LNCAP (cell line): Measurements from ENCODE around the gene KRT72.

ENCODE experiments used
- TF ChIP-seq, protein P1 (sequence below): fragments of 450-650 bp; IDR thresholded peaks from 2 replicates; pipeline ENCODE4 v1.5.1; 2017; ENCODE audit warnings: mild to moderate bottlenecking

KRT72 gene

GRCh38 chr12:52575256-52575655, 26.0 kb downstream of the KRT72 start:
- TF ChIP-seq, protein P1, sequence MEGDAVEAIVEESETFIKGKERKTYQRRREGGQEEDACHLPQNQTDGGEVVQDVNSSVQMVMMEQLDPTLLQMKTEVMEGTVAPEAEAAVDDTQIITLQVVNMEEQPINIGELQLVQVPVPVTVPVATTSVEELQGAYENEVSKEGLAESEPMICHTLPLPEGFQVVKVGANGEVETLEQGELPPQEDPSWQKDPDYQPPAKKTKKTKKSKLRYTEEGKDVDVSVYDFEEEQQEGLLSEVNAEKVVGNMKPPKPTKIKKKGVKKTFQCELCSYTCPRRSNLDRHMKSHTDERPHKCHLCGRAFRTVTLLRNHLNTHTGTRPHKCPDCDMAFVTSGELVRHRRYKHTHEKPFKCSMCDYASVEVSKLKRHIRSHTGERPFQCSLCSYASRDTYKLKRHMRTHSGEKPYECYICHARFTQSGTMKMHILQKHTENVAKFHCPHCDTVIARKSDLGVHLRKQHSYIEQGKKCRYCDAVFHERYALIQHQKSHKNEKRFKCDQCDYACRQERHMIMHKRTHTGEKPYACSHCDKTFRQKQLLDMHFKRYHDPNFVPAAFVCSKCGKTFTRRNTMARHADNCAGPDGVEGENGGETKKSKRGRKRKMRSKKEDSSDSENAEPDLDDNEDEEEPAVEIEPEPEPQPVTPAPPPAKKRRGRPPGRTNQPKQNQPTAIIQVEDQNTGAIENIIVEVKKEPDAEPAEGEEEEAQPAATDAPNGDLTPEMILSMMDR = no peak

- TF ChIP-seq, protein P1 = no peak
Measured at GRCh38 chr12:52573743-52574142, 27.5 kb downstream of the KRT72 start, which contains the start of gene KRT74. TSS of gene KRT74 (minus strand) at chr12:52573843. CDS start at chr12:52573777, 66 bp downstream.

DNA sequence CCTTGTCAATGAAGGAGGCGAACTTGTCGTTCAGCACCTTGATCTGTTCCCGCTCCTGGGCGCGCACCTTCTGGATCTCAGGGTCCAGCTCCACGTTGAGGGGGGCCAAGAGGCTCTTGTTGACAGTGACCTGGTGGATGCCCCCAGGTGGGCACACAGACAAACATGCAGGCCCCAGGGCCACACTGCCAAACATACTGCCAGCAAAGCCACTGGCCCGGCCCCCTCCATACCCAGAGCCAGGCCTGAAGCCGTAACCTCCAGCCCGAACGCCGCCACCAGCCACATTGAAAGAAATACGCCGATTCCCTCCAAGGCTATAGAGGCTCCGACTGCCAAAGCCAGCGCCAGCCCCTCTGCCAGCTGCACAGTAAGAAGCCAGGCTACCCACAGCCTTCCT, 28.0 kb downstream of the KRT72 start:
- TF ChIP-seq, protein P1 = no peak

DNA sequence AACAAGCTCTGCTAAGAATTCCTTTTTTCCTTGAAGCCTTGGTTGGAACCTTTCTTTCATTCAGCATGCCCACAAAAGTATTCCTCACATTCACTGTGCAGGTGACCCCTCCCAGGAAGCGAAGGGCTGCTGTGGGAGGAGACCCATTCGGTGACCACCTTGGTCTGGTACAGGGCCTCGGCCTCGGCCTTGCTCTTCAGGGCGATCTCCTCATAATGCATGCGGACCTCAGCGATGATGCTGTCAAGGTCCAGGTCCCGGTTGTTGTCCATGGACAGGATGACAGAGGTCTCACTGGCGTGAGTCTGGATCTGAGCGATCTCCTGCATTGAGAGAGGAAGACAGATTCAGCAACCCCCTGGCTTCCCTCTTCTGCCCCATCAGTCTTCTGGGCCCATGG, 30.8 kb downstream of the KRT72 start:
- TF ChIP-seq, protein P1 = no peak

GRCh38 chr12:52568111-52568510, 33.2 kb downstream of the KRT72 start:
- TF ChIP-seq, protein P1 = no peak

DNA sequence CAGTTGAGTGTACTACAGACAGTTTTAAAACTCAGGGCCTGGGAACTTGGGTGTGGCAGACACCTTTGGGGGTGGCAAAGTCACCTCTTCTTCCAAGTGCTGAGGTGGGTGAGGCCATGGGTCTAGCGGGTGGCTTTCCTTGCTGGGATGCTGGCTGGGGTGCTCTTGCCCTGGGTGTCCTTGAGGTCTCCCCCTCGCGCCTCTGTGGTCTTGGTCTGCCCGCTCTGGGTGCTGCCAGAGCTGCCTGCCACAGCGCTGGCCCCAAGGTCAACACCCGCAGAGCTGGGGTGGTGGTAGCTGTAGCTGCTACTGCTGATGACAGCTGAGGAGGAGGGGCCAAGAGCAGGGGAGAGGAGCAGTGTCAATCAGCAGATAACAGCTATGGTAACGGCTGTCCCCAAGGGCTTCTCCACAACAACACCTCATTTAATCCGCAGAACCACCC, 34.4 kb downstream of the KRT72 start:
- TF ChIP-seq, protein P1 = no peak

DNA sequence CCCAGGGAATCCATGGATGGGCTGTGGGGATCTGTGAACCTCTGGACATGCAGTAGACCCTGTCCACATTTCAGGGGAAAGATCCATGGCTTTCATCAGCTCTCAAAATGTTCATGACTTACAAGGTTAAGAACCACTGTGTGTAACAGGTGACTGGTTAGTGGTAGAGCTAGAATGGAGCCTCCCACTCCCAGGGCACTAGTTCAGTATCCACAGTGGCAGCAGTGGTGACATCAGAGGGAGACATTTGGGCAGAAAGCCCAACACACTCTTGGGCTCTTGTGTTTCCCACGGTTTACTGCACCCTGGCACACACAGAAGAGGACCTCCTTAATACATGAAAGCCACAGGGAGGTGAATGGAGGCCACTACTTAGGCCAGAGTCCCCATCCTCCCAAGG, 36.7 kb downstream of the KRT72 start:
- TF ChIP-seq, protein P1 = no peak

DNA sequence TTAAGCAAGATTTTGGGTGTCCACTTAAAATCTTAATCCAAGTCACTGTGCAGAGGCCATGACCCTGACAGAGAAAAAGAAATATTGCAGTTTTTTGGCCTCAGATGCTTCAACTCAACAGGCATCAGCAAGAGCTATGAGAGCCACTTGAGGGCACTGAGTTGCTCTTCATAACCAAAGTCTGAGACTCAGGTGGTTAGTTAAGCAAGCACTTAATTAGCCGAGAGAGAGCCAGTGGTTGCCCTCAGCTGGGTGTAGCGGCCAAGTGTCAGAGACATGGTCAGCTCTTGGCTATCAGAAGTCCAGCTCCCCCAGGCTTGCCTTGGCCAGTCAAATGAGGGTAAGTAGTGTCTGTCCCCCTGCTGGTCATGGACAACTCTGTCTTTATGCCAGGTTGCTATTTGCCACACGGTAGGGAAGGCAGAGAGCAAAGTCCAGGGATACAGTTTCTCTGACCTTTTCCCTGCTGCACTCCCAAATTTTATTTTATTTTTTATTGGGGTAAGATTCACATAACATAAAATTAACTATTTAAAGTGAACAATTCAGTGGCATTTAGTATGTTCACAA, 39.3 kb downstream of the KRT72 start:
- TF ChIP-seq, protein P1 = no peak; the same call in 1 of the 2 replicates
